GM18858 (cell line): ENCODE results near the gene ATXN7L1.

Experiments
- ATAC-seq: cut with Tn5 transposase; IDR thresholded peaks from one replicate; pipeline ENCODE4 v1.9.1; 2021; ENCODE audit not compliant: unreplicated experiment

The ATXN7L1 gene

DNA sequence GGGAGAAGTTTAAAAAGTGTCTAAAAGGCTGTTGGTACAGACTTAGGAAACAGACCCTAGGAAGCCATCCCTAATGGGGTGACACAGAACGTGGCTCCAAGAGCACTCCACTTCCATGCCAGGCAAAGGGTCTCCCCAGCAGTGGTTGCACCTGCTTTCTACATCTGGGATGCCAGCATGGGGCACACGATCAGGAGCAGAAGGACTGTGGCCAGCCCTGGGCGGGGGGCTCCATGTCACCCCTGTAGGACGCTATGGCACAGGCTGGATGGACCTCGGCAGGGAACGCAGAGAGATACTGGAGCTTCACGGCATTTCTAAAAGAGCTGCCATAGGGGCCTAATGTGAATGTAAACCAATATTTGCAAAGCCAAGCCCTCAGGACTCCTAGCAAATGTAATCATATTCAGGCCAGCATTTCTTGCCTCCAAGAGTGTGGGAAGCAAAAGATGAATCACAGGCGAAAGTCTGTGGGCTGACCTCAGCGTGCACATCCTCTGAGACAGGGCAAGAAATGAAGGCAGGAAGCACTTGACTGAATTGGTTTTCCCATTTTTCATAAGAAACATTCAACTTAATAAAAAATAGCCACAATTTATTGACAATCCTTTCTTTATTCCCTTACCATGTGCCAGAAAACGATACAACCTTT is 93.9 kb downstream of the ATXN7L1 start:
- no peak for ATAC-seq

DNA sequence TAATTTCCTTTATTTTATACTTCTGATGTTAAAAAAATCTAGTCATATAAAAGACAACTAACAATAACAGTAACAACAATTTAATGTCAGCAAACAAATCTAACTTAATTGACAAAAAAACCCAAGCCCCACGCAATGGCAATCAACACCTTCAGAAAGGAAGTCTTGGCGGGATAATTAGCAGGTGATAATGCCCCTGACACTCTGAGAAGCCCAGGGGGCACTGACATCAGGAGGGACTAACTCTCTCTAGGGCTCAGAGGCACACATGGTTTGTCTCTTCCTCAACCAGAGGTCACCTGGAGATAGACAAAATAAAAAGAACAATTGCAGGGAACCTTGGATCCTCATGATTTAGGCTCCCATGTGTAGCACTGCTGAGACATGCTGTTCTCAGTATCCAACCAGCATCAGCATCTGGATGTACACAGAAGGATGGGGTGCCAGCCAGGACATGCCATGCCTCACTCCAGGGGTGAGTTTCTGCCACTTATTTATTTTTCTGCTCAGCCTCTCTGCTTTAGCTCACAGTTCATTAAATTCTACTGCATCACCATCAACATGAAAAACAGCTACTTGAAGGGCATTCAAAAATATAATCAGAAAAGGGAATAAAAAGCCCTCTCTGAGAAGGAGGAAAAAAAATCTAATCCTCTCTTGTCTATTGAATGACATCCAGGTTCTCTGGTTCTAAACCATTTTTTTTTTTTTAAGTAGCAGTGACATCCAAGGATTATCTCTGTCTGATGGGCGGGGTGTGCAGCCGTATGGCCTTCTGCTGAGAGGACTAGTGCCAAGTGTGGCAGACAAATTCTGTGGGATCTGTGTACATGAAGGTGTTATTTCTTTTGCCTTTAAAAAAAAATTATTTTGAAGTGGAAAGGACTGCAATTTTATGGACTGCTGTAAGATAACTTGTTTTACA is 96.3 kb downstream of the ATXN7L1 start:
- no peak for ATAC-seq

DNA sequence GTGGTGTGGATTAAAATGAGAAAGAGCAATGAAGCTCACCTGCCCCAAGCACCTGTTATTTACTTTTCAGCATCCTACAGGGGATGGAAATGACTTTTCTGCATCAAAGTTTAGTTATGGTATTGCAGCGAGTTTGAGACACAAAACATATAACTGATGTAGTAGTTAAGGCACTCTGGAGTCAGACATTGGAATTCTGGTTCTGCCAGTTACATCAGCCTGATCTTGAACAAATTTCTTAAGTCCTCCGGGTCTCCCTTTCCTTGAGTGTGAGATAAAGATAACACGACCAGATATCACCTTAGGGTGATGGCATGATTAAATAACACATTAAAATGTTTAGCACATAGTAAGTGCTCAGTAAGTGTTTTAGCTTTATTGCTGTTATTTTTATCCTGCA is 97.4 kb downstream of the ATXN7L1 start:
- ATAC-seq: no peak

DNA sequence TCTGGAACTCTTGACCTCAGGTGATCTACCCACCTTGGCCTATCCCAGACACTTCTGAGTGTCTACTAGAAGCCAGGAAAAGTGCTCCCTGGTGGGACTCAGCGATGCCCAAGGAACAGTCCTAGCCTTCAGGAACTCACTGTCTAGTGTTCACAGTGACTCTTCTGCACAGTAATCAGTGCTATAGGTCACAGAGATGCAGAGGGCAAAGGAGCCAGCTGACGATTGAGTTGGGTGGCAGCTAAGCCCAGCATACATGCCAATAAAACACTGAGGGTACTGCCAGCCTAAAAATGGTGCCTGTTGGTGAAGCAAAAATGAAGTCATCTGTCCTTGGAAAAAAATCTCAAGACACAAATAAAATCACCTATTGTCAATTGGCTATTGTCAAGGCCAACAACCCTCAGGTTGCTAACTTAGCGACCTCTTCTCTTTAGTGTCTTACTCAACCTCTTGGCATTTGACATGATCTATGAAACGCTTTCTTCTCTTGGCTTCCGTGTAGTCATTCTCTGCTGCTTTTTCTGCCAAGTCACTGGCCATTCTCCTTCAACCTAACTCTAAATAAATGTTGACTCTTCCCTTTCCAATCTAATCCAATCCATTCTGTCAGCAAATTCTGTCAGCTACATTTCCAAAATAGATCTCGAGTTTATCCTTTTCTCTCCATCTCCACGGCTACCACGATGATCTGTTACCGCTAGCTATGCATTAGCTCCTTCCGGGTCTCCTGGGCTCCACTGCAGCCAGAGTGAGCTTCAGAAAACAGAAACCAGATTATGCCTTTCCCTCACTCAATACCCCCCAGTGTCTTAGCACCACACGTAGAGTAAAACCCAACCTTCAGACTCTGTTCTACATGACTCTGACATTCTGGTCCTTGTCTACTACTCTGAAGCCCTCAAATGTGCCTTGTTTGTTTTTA is 99.2 kb downstream of the ATXN7L1 start:
- ATAC-seq: no peak

DNA sequence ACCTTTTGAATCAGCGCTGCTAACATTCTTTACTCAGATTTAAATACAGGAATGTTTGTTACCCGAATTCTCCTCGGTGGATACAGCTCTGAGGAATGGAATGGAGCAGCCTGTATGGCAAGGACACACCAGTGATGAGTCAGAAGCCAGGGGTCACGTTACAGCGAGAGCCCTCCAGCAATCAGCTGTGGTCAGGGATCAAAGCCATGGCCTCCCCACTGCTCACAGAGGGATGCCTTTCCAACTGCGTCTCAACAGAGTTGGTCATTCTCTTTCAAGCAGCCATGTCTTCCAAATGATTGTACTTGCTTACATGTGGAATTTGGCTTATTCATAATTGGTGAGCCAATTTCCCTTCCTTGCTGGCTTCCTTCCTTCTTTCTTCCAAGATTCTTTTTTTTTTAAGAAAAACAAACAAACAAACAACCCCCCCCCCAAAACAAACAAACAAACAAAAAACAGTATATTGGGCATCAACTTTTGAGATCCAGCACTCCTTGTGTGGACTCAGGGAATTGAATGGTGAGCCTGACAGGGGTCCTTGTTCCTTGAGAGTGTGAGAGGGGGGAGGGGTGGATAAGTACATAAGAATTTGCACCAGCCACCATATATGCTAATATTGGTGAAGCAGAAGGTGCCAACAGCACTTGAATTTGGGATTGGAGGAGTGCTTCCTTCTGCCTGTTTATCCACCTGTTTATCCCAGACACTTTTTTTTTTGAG is 100.2 kb downstream of the ATXN7L1 start:
- no peak for ATAC-seq

DNA sequence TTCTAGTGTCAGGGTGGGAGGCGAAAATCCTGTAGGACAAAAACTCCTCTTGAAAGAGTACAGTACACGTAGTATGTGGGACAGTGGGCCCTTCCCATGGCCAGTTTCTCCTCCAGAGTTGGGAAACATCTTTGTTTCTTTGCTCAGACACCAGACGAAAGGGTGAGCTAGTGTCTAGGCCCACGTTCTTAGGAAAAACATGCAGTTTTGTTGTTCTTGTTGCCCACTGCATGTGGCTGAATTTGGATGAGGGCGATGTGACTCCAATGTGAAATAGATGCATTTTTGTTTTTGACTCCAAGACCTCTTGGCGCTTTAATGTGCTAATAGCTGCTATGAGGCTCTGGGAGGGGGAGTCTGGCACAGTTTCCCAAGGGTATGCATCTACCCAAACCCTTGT is 100.8 kb downstream of the ATXN7L1 start:
- ATAC-seq: no peak

DNA sequence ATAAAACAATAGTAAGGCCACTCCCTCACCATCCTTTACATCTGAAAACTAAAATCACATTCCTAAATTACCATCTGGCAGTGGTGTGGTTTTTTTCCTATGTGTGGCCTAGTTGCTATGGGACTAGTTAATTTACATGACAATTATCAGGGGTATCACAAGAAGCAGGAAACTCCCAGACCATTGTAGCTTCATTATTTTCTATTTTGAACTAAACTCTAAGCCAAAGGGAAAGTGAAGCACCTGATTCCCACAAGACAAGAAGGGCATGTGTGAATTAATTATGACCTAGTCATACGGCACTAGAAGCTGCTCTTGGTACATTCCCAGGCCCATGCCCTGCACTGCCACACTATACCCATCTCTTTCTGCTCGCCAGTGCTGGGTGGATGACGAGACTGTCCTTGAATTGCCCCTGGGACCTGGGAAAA is 103.4 kb downstream of the ATXN7L1 start:
- ATAC-seq: no peak

DNA sequence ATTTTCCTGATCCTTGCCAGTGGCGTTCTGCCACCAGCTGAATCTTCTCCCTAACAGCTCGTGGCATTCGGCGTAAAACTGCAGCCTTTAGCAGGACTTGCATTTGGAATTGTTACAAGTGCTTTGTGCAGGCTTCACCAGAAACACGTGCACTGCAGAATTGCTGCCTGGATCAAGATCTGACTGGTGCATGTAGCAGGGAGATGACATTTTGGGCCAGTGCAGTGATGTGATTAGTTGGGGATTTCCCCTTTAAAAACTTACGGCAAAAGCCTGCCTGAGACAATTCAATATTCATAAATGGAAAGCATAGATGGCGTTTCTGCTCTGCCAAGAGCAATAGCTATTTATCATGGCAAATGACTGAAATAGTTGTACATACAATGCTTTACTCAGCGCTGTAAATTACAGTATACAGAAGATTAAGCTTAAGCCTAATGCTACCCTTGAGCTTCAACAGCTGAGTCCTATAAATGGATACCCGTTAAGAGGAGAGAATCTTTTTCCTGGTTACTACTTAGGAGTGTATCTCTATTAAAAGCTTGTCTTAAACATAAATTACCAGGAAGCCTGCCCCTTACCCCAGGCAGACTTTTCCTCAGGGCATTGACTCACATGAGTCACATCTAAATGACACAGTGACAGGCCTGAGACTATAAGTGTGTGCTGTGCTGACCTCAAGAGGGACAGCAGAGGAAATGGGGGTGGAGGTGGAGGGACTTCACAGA is 106.3 kb downstream of the ATXN7L1 start:
- no peak for ATAC-seq

DNA sequence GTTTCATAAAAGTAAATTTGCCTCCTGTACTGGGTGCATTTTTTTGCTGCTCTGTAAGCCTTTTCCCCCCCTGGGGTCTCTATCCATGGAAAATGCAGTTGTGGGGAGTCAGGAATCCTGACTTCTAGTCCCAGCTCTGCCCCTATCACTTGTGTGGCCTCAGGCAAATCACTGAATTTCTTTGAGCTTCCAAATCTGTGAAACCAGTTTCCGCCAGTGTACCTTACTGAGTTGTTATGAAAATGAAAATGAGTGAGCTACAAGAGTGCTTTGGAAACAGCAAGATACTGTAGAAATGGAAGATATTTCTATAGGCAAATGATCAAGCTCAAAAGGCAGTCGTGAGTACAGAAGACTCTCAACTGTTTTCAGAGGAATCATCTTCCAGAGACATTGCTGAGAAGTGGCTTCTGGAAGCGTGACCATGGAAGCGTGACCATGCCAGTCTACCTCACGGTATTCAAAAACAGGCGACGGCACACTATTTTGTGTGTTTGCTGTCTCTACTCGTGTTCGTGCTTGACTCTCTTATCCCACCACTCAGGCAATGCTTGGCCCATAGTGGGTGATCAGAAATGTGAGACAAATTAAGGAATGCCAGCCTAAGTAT is 107.4 kb downstream of the ATXN7L1 start:
- no peak for ATAC-seq

DNA sequence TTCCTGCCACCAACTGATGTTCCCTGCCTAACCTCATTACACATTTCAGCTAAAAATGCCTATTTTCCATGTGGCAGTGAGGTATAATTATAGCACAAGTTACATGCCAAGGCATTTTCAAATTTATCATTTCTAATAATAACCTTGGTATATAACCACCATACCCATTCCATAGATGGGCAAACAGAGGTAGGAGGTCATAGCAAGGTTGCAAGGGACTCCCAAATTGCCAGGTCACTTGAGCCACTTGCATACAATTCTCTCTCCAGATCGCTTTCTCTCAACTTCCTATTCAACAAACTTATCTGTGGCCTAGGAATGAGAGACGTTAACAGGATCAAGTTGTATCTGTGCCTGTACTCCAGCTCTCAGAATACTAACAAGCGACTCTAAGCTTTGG is 108.3 kb downstream of the ATXN7L1 start:
- ATAC-seq: no peak

DNA sequence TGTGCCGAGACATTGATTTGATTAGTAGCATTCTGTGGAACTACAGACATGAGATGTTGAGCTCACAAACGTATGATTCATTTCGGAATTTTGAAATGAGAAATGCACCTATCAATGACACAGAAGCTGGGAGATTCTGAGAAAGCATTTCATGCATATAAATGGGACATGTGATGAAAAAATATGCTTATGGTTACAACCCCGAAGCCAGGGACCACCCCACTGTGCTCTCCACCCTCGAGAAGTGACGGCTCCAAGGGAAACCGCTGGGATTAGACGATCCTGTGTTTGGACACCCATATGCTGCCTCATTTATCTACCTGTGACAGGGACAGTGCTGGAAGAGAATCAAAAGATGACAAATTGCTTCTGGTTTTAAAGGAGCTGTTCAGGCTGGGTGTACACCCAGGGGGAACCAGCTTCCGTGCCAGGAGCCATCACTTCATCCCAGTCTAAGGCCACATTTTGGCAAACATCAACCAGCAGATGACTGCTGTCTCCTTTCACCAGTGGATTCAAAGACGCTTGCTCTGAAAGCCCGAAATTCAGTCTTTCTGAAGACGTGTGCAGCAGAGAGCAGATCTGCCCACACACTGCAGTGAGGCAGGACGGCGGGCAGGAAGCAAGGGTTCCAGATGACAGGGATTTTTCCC is 109.9 kb downstream of the ATXN7L1 start:
- ATAC-seq: no peak

DNA sequence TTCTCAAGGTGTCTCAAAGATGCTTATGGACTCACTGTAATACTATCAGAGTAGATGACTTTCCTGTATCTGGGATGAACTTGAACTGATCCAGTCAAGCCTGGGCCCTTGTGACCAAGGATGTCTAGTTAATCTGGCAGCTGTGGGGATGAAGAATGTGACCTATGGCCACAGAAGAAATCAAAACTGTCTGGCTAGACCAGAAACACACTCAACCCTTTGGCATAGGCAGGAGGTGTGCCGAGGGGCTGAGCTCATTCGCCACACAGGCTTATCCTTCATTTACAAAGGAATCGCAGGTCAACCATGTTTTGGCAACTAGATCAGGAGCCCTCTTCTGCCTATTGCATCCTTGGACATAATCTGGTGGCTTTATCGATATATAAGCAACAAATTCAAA is 110.6 kb downstream of the ATXN7L1 start:
- no peak for ATAC-seq

DNA sequence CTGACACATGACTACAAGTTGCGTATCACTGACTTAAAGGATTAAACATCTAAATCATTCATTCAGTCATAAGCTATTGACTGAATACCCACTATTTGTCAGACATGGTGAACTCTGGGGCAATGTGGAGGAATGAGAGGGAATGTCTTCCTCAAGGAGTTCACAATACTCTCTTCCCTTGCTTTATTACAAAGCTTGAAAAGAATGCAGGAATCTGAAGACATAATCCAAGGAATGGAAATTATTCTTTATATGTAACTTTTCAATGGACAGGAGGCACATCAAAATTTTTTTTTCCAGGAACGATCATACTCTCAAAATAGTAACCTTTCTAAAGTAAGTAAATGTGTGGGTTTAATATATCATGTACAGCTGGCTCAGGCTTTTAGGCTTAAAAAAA is 111.9 kb downstream of the ATXN7L1 start:
- ATAC-seq: no peak

DNA sequence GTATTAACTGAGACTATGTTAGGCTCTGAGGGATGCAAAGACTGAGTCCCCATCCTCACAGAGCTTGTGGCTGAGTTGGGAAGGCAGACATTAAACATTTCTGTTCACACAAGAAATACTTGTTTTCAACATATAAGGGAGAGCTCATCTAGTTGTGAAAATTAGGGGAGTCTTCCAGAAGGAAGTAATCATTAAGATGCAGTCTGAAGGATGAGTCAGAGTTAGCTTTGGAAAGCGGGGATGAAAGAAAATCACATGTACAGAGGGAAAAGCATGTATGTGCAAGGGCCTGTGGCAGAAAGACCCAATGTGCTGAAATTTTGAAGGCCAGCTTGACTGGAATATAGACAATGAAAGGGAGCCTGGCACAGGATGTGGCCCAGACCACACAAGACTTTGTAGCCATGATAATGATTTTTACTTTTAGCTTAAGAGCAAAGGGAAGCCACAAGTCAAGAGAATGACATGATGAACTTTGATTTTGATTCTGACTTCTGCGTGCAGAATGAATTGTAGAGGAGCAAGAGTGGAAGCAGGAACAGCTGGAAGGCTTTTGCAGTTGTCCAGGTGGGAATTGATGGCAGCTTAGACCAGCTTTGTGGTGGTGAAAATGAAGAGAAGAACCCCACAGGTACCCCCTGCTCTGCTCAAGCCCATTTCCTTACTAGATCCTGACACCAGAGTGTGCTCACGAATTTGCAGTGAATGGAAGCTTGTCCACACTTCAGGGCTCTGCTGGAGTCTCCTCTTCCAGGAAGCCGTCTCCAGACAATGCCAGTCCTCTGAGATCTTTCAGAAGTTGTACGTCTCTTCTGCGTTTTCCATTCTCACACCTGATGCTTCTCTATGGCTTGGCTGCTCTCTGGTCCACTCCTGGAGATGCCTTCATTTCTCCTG is 115.6 kb downstream of the ATXN7L1 start:
- ATAC-seq: no peak

DNA sequence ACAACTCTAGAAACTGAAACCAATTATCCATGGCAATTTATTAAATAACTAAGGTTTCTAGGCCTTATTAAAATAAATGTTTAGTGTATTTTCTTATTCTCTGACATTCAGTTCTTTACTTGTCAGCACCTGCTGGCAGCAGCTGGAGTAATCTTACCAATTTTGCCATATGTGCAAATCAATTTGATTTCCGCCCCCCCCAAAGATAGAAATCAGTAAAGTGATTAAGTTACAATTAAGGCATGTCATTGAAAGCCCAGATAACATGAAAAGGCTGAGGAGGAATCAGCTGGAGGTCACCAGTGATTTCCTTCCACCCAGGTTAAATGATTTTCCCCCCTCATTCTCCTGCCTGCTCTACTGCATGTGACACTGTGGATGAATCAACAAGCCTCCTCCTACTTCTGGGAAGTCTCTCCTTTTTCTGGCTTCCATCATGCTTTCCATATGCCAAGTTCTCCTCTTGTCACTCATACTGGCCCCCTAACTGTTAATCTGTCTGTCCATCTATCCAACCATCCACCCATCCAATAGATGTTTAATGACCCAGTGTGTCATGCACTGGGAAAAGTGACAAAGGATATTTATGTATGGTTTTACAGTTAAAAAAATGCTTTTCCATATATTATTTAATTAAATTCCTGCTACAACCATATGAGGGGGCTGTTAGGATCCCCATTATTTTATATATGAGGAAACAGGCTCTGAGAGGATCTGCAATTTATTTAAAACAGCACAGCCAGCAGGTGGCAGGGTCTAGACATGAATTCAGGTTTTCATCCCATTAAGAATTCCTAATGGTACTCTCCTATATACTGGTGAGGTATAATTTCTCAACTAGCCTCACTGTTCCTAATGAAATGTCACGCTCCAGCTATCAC is 116.5 kb downstream of the ATXN7L1 start:
- ATAC-seq: no peak

DNA sequence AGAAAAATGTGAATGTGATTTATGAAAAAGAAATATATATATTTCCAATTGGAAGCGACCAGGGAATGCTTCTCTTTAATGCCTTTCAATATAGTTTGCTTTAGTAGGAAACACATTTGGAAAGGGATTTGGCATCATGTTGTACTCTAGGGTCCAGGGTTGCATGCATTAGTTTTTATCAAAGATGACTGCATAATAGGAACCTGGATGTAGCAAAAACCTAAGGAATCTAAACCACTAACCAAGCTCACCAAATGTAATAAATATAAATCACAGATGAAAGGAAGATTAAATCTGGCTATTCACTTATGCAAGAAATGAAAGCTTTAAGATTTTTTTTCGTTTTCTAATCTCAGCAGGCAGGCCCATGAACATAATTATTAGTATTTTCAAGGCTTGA is 120.0 kb downstream of the ATXN7L1 start:
- ATAC-seq: no peak

DNA sequence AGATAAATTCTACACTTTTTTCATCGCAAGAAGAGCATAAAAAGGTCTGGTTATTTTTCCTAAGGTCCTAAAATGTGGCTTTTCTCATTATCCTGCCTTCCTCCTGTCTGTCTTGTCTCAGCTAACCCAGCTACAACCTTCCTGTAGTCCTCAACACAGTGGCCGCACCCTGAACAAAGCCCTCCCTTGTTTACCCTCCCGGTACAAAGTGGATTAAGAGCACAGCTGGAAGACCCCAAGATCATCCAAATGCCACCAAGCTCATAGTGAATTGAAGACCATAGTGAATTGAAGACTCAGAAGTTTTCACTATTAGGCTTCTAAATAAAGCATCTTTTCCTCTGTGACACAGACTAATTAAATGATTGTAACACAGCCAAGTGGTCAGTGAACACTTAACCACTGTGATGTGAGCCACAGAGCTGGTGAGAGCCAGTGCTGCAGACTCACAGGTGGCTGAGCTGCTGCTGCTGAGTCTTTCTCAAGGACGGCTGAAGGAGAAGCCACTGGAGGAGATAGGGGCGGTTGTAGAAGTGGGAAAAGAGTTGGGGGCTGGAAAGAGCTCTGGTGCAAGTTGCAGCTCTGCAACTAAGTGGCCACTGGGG is 123.6 kb downstream of the ATXN7L1 start:
- no peak for ATAC-seq
